ENCODE measurements around the gene KRTAP10-8. TPM values are rescaled to one million over a fixed set of nuclear protein-coding genes. Genes with fewer than 3 reads are reported as not detected.

The KRTAP10-8 gene
- total RNA-seq, 1 experiment from 2014 or later, result not detected

DNA sequence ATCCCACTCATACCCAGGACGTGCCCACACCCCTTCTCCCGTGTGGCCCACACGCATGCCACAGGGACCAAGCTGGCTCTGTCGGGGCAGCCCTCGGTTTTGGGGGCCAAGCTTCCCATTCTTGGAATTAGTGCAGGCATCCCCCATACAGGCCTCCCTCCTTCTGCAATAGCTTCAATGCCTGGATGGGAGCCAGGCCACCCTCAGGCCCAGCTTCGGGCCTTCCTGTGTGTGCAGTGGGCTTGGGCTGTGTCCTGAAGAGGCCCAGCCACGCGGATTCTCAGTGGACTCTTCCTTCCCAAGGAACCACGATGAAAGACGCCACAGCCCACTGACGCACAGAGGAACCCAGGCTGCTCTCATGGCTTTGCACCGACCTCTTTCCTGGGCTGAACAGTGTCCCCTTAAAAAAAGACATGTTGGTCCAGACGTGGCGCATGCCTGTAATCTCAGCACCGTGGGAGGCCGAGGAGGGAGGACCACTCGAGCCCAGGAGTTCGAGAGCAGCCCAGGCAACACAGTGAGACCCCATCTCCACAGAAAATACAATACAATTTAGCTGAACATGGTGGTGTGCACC, 37.7 kb downstream of the KRTAP10-8 start (continued):
- TF ChIP-seq, protein P1, sequence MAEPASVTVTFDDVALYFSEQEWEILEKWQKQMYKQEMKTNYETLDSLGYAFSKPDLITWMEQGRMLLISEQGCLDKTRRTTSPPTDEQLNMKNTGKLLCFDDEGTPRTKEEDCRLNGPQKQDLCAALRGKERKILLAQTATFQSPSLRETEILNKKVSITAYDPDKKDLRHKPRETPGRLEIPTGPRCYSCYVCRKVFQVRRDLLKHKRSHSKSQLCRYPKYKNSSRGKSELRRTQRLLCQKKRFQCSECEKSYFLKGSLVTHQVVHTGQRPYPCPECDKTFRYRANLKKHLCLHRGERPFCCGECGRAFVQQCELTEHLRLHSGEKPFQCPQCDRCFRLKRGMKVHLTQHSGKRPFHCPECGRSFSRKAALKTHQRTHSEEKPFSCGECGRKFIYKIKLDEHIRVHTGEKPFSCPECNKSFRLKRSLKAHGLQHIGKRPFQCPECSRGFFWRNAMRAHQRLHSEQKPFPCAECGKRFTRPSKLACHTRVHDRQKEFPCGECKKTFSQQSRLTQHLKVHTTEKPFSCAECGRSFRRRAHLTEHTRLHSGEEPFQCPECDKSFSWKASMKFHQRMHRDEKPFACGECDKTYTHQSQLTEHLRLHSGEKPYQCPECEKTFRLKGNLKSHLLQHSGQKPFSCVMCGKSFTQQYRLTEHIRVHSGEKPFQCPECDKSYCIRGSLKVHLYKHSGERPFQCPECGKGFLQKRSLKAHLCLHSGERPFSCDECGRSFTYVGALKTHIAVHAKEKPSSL (CRISPR knock-in tag; conservative IDR thresholded peaks at IDR 0.05), result no peak
- no peak for TF ChIP-seq NR2C2 (CRISPR knock-in tag; IDR thresholded peaks at IDR 0.05)

DNA sequence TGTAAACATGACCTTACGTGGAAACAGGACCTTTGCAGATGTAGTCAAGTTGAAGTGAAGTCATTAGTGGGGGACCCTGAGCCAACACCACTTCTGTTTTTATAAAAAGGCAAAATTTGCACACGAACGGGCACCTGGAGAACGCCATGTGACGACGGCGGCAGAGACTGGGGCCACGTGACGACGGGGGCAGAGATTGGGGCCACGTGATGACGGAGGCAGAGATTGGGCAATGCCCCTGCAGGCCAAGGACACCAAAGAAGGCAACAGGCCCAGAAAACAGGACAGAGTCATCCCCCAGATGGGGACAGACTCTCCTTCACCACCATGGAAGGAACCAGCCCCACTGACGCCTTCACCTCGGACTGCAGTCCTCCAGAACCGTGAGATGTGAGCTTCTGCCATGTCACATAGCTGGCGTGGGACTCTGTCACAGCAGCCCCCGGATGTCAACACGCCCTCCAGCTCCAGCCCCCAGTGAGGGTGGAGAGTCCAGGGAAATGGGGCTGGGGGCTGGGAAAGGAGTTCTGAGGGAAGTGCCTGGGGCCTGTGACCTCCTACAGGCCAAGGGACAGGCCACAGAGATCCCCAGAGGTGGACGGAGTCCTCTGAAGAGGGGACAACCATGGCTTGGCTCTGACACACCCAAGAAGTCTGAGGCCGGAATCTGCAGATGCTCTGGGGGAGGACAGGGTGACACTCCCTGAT, 38.5 kb downstream of the KRTAP10-8 start:
- ChIA-PET POLR2A (no interaction called here), CTCF (no interaction called here)
- no peak for TF ChIP-seq NR1H2 (CRISPR knock-in tag; IDR thresholded peaks at IDR 0.05)
- TF ChIP-seq, protein P2, sequence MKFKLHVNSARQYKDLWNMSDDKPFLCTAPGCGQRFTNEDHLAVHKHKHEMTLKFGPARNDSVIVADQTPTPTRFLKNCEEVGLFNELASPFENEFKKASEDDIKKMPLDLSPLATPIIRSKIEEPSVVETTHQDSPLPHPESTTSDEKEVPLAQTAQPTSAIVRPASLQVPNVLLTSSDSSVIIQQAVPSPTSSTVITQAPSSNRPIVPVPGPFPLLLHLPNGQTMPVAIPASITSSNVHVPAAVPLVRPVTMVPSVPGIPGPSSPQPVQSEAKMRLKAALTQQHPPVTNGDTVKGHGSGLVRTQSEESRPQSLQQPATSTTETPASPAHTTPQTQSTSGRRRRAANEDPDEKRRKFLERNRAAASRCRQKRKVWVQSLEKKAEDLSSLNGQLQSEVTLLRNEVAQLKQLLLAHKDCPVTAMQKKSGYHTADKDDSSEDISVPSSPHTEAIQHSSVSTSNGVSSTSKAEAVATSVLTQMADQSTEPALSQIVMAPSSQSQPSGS (CRISPR knock-in tag; IDR thresholded peaks at IDR 0.05; ENCODE audit: borderline replicate concordance, low read depth), result no peak
- TF ChIP-seq MXD4 (CRISPR knock-in tag; IDR thresholded peaks at IDR 0.05; ENCODE audit: borderline replicate concordance), result no peak
- TF ChIP-seq, protein P3, sequence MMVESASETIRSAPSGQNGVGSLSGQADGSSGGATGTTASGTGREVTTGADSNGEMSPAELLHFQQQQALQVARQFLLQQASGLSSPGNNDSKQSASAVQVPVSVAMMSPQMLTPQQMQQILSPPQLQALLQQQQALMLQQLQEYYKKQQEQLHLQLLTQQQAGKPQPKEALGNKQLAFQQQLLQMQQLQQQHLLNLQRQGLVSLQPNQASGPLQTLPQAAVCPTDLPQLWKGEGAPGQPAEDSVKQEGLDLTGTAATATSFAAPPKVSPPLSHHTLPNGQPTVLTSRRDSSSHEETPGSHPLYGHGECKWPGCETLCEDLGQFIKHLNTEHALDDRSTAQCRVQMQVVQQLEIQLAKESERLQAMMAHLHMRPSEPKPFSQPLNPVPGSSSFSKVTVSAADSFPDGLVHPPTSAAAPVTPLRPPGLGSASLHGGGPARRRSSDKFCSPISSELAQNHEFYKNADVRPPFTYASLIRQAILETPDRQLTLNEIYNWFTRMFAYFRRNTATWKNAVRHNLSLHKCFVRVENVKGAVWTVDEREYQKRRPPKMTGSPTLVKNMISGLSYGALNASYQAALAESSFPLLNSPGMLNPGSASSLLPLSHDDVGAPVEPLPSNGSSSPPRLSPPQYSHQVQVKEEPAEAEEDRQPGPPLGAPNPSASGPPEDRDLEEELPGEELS (CRISPR knock-in tag; IDR thresholded peaks at IDR 0.05), result no peak
- no peak for TF ChIP-seq HMGA2 (CRISPR knock-in tag; IDR thresholded peaks at IDR 0.05)
- Mint-ChIP-seq H3K27ac (no peak overlapping the region), H3K4me1 (peaks cover 10% of the 10 kb centered on the region), H3K9me3 (peaks cover 7% of the 10 kb centered on the region; the same call in 1 of the 2 replicates), H3K27me3 (ENCODE audit: low read depth) (peaks cover 6% of the 10 kb centered on the region), H3K4me3 (no peak overlapping the region), H3K36me3 (peaks cover 6% of the 10 kb centered on the region; the same call in 1 of the 2 replicates)
- ATAC-seq (no peak), DNase-seq (ENCODE audit: low spot score) (no peak)

DNA sequence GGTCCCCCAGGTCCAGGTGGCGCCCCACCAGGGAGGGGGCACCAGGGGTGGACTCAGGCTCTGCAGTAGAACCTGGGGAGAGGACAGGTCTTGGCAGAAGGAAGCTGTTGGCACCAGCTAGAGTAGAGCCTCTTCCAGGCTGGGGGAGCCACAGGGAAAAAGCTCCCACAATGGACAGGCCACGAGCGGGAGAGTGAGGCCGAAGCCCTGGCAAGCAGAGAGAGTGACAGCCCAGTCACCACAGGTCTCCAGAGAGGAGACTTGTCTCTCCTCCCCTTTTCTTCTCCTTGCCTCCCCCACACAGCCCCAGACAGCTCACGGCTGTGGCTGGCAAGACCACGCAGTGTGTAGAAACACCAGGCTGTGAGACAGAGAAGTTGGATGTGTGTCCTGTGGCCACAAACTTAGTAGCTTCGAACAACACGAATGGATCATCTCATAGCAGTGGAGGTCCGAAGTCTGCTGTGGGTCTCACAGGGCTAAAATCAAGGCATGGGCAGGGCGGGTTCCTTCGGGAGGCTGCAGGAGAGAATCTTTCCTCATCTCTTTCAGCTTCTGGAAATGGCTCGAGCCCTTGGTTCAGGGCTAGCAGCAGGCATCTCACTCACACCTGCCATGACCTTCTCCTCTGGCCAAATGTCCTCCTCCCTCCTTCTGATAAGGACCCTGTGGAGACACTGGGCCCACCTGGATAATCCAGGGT, 39.2 kb downstream of the KRTAP10-8 start:
- ChIA-PET POLR2A (no interaction called here), CTCF (no interaction called here)
- Mint-ChIP-seq H3K27me3 (ENCODE audit: low read depth) (peaks cover 6% of the 10 kb centered on the region), H3K4me1 (peaks cover 10% of the 10 kb centered on the region), H3K36me3 (peaks cover 10% of the 10 kb centered on the region), H3K4me3 (no peak overlapping the region), H3K27ac (no peak overlapping the region), H3K9me3 (peaks cover 11% of the 10 kb centered on the region)
- DNase-seq (ENCODE audit: low spot score), result no peak
- TF ChIP-seq, protein P4, sequence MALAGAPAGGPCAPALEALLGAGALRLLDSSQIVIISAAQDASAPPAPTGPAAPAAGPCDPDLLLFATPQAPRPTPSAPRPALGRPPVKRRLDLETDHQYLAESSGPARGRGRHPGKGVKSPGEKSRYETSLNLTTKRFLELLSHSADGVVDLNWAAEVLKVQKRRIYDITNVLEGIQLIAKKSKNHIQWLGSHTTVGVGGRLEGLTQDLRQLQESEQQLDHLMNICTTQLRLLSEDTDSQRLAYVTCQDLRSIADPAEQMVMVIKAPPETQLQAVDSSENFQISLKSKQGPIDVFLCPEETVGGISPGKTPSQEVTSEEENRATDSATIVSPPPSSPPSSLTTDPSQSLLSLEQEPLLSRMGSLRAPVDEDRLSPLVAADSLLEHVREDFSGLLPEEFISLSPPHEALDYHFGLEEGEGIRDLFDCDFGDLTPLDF (CRISPR knock-in tag; IDR thresholded peaks at IDR 0.05), result no peak
- no peak for TF ChIP-seq RORB (CRISPR knock-in tag; IDR thresholded peaks at IDR 0.05)
- no peak for TF ChIP-seq MYBL2 (CRISPR knock-in tag; IDR thresholded peaks at IDR 0.05)
- TF ChIP-seq, protein P5, sequence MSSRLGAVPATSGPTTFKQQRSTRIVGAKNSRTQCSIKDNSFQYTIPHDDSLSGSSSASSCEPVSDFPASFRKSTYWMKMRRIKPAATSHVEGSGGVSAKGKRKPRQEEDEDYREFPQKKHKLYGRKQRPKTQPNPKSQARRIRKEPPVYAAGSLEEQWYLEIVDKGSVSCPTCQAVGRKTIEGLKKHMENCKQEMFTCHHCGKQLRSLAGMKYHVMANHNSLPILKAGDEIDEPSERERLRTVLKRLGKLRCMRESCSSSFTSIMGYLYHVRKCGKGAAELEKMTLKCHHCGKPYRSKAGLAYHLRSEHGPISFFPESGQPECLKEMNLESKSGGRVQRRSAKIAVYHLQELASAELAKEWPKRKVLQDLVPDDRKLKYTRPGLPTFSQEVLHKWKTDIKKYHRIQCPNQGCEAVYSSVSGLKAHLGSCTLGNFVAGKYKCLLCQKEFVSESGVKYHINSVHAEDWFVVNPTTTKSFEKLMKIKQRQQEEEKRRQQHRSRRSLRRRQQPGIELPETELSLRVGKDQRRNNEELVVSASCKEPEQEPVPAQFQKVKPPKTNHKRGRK (CRISPR knock-in tag; IDR thresholded peaks at IDR 0.05; ENCODE audit: borderline replicate concordance), result no peak
- no peak for TF ChIP-seq GABPB1 (CRISPR knock-in tag; IDR thresholded peaks at IDR 0.05)
- TF ChIP-seq, protein P6, sequence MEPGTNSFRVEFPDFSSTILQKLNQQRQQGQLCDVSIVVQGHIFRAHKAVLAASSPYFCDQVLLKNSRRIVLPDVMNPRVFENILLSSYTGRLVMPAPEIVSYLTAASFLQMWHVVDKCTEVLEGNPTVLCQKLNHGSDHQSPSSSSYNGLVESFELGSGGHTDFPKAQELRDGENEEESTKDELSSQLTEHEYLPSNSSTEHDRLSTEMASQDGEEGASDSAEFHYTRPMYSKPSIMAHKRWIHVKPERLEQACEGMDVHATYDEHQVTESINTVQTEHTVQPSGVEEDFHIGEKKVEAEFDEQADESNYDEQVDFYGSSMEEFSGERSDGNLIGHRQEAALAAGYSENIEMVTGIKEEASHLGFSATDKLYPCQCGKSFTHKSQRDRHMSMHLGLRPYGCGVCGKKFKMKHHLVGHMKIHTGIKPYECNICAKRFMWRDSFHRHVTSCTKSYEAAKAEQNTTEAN (CRISPR knock-in tag; IDR thresholded peaks at IDR 0.05), result no peak
- no peak for ATAC-seq
